Hepatocyte (in vitro differentiated cells): Measurements from ENCODE around the gene UBE2I. TPM values are rescaled to one million over a fixed set of nuclear protein-coding genes. Genes with fewer than 3 reads are reported as not detected.

Experiments
- DNase-seq: peaks from one replicate; pipeline ENCODE4 v3.0.0-alpha.2; 2016; ENCODE audit warnings: low spot score
- H2AFZ ChIP-seq: fragments of 200-600 bp; sonication (generic); 2 replicates; pipeline ENCODE4 v1.6.0; 2016; ENCODE audit warnings: antibody characterized with exemption, mild to moderate bottlenecking
- H3K27ac ChIP-seq: fragments of 200-600 bp; sonication (generic); 2 replicates; pipeline ENCODE4 v1.5.1; 2016; ENCODE audit warnings: mild to moderate bottlenecking
- H3K27me3 ChIP-seq: fragments of 200-600 bp; sonication (generic); 2 replicates; pipeline ENCODE4 v1.6.1; 2016
- H3K36me3 ChIP-seq: fragments of 200-600 bp; sonication (generic); replicated peaks from 2 replicates; pipeline ENCODE4 v1.5.1; 2016; ENCODE audit warnings: low read depth; ENCODE audit not compliant: insufficient read depth
- H3K4me1 ChIP-seq: fragments of 200-600 bp; sonication (generic); 2 replicates; pipeline ENCODE4 v1.5.1; 2016; ENCODE audit warnings: mild to moderate bottlenecking, moderate library complexity; ENCODE audit not compliant: insufficient read depth
- H3K4me2 ChIP-seq: fragments of 200-600 bp; sonication (generic); 2 replicates; pipeline ENCODE4 v1.6.0; 2016
- H3K4me3 ChIP-seq: fragments of 200-600 bp; sonication (generic); 2 replicates; pipeline ENCODE4 v1.5.1; 2016; ENCODE audit warnings: mild to moderate bottlenecking
- H3K79me2 ChIP-seq: fragments of 200-600 bp; sonication (generic); 2 replicates; pipeline ENCODE4 v1.6.0; 2017; ENCODE audit warnings: mild to moderate bottlenecking
- H3K9me2 ChIP-seq: fragments of 200-600 bp; sonication (generic); replicated peaks from 2 replicates; pipeline ENCODE4 v1.6.0; 2017; ENCODE audit warnings: mild to moderate bottlenecking; ENCODE audit not compliant: insufficient read depth
- H3K9me3 ChIP-seq: fragments of 200-600 bp; sonication (generic); 2 replicates; pipeline ENCODE4 v1.5.1; 2016; ENCODE audit warnings: low read depth, mild to moderate bottlenecking
- H4K20me1 ChIP-seq: fragments of 200-600 bp; sonication (generic); 2 replicates; pipeline ENCODE4 v1.6.0; 2016; ENCODE audit warnings: mild to moderate bottlenecking; ENCODE audit not compliant: insufficient read depth, poor library complexity, severe bottlenecking
- CTCF ChIP-seq: fragments of 200-600 bp; sonication (generic); IDR thresholded peaks from 2 replicates; pipeline ENCODE4 v1.5.1; 2016; ENCODE audit warnings: antibody characterized with exemption, mild to moderate bottlenecking; ENCODE audit not compliant: poor library complexity
- EZH2 ChIP-seq: fragments of 200-600 bp; sonication (generic); IDR thresholded peaks from 2 replicates; pipeline ENCODE4 v1.6.1; 2016; ENCODE audit warnings: antibody characterized with exemption, mild to moderate bottlenecking, borderline replicate concordance
- EZH2phosphoT487 ChIP-seq: fragments of 200-600 bp; sonication (generic); IDR thresholded peaks from one replicate; pipeline ENCODE4 v1.6.1; 2018; ENCODE audit warnings: antibody characterized with exemption, mild to moderate bottlenecking, low read depth, moderate library complexity; ENCODE audit not compliant: unreplicated experiment, severe bottlenecking
- WGBS: methylation state at CpG from one replicate; pipeline ENCODE4 v1.1.6; 2016; ENCODE audit warnings: low lambda C conversion rate; ENCODE audit errors: missing lambda C conversion rate; 5-methylcytosine and 5-hydroxymethylcytosine counted together
- polyA plus RNA-seq: library from polyadenylated mRNA; unstranded; fragments of >200 nt; fragmentation: Nextera tagmentation; extraction: Ambion mirVana; gene quantifications from 2 replicates; pipeline ENCODE4 v1.2.1, GENCODE V29; 2016
- total RNA-seq: library from RNA; depleted of rRNA; stranded (reverse); fragments of >200 nt; gene quantifications from 2 replicates; pipeline ENCODE4 v1.2.3, GENCODE V29; 2014

Gene UBE2I
- total and polyA plus RNA-seq, 2 experiments from 2014 or later, result 76.0 to 150 TPM

- no peaks in the 10 kb centered on the region for H3K36me3 ChIP-seq
- H3K4me3 ChIP-seq, result no peak overlapping the region
- H3K9me2 ChIP-seq, result no peaks in the 10 kb centered on the region
- no peaks in the 10 kb centered on the region for H3K27me3 ChIP-seq
- H3K4me1 ChIP-seq, result no peaks in the 10 kb centered on the region
- H3K79me2 ChIP-seq, result peaks cover 28% of the 10 kb centered on the region
- TF ChIP-seq EZH2phosphoT487, result no peak
- peak; percentile 63 for TF ChIP-seq CTCF
- H3K9me3 ChIP-seq, result no peaks in the 10 kb centered on the region
- H2AFZ ChIP-seq, result no peak overlapping the region
- H3K4me2 ChIP-seq, result no peak overlapping the region
- WGBS, result 63% methylated on average over 18 of the region's 18 CpGs
- H3K27ac ChIP-seq, result no peak overlapping the region
- peaks cover 12% of the 10 kb centered on the region for H4K20me1 ChIP-seq
- peak; percentile 75 for DNase-seq
Measured at GRCh38 chr16:1363501-1364041, 54.1 kb downstream of the UBE2I start.

- Histone ChIP-seq H3K9me2 (no peaks in the 10 kb centered on the region), H2AFZ (no peak overlapping the region), H3K4me1 (no peaks in the 10 kb centered on the region), H3K4me2 (no peak overlapping the region), H3K36me3 (no peaks in the 10 kb centered on the region), H3K27ac (no peak overlapping the region), H3K79me2 (peaks cover 19% of the 10 kb centered on the region), H4K20me1 (peaks cover 9% of the 10 kb centered on the region), H3K27me3 (no peaks in the 10 kb centered on the region), H3K9me3 (no peaks in the 10 kb centered on the region), H3K4me3 (no peak overlapping the region)
- DNase-seq, result no peak
- TF ChIP-seq EZH2 (no peak), CTCF (no peak), EZH2phosphoT487 (no peak)
- 90% methylated on average over 22 of the region's 22 CpGs for WGBS
Measured at GRCh38 chr16:1364510-1364909, 55.1 kb downstream of the UBE2I start.

- Histone ChIP-seq H3K27me3 (no peaks in the 10 kb centered on the region), H4K20me1 (peaks cover 9% of the 10 kb centered on the region), H3K9me2 (no peaks in the 10 kb centered on the region), H3K4me2 (no peak overlapping the region), H3K36me3 (no peaks in the 10 kb centered on the region), H3K79me2 (peaks cover 3% of the 10 kb centered on the region), H3K9me3 (no peaks in the 10 kb centered on the region), H3K4me3 (no peak overlapping the region), H3K27ac (no peak overlapping the region), H2AFZ (no peak overlapping the region), H3K4me1 (no peaks in the 10 kb centered on the region)
- no peak for DNase-seq
- TF ChIP-seq EZH2phosphoT487, result no peak
- TF ChIP-seq CTCF, result no peak
- TF ChIP-seq EZH2, result no peak
- WGBS, result 97% methylated on average over 28 of the region's 29 CpGs
Measured at GRCh38 chr16:1366060-1366711, 56.8 kb downstream of the UBE2I start.
